Measurements from ENCODE around the gene RPS16. TPM values are rescaled to one million over a fixed set of nuclear protein-coding genes. Genes with fewer than 3 reads are reported as not detected.
A peak's percentile ranks its signal among the peaks of the same experiment; 100 is the strongest.
"Not testable (repeated sequence)": the region's sequence is repeated elsewhere in the genome, so short reads cannot be mapped to it uniquely, and the experiment has no call there.

RPS16 gene
- 2,118 TPM for polyA plus RNA-seq (ENCODE audit: insufficient read length)

DNA sequence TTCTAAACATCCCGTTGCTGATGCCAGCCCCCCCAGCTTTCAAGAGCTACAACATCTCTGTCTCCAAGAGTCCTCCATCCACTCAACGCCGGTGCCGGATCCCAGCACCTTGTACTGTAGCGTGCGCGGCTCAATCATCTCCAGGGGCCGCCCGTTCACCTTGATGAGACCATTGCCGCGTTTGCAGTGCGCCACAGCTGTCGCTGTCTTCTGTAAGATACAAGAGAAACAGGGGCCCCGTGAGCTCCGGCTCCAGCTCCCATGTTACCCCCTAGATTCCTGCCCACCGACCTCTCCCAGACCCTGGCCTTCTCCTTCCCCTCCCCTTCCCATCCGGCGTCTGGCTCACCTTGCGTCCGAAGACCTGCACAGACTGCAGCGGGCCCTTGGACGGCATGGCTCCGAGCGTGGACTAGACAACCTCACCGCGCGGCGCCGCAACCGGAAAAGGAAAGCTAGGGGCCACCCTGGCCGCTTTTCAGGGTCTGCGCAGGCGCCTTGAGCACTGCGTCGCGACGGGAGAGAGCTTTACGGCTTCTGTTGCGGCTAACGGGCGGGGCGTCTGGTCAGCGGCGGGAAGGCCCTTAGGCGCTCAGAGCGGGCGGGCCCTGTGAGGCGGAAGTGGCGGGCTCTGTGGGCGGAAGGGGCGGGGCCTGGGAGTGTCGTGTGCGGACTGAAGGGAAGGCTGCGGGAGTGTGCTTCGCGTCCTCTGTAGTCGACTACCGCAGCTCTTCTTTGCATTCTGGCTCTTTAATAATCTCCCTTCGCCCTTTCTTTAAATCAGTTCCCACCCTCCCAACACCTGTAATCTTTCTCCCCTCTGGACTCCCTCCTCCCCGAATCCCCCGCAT is at the start of gene RPS16:
Gene RPS16 (minus strand): TSS at position 451 of the 851 bp plus-strand sequence. CDS start 54 bp downstream, at position 397.
- DNase-seq = peak; percentile 97

- DNase-seq = no peak
These were observed 47.4 kb upstream of the RPS16 start for GRCh38 chr19:39483141-39483540.

DNA sequence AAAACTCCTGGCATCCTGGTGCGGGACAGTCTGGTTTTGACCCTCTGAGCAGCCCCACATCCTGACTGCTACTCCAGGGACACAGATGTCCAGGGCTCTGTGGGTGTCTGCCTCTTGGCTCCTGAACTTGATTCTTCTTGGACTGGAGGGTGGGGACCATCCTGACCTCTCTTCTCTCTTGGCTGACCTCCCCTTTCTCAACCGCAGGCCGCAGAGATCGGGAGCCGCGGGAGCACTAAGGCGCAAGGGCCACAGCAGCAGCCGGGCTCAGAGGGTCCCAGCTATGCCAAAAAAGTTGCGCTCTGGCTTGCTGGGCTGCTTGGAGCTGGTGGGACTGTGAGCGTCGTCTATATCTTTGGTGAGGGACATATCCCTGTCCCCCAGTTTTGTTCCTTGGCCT is 45.9 kb upstream of the RPS16 start:
- no peak for DNase-seq

DNA sequence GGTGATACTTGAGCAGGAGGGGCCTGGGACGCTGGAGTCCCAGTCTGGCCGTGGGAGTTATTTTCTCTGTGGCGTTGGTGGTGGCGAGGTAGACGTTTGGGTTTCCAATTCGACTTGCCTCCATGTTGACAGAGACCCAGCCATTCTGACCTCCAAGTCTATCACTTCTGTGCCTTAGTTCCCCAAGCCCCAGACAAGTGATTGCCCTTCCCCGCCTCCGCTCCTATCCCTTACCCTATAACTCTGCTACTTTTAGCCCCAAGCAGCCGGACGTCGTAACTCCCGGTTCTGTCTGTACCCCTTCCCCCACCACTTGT is 45.4 kb upstream of the RPS16 start:
- DNase-seq = no peak

- peak; percentile 95 for DNase-seq
These were observed 44.8 kb upstream of the RPS16 start, which contains the start of gene TIMM50 for GRCh38 chr19:39480337-39481228. Gene TIMM50, plus strand, starts transcription at chr19:39480838. Its CDS starts 16 bp downstream, at chr19:39480854.

DNA sequence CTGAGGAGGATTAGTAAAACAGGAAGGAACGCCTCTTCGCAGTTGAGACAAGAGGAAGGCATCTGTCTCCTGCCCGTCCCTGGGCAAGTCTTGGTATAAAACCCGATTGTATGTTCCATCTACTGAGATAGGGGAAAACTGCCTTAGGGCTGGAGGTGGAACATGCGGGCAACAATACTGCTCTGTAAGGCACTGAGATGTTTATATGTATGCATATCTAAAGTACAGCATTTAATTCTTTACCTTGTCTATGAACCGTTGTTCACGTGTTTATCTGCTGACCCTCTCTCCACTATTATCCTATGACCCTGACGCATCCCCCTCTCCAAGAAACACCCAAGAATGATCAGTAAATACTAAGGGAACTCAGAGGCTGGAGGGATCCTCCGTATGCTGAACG is 44.2 kb upstream of the RPS16 start:
- no peak for DNase-seq

DNA sequence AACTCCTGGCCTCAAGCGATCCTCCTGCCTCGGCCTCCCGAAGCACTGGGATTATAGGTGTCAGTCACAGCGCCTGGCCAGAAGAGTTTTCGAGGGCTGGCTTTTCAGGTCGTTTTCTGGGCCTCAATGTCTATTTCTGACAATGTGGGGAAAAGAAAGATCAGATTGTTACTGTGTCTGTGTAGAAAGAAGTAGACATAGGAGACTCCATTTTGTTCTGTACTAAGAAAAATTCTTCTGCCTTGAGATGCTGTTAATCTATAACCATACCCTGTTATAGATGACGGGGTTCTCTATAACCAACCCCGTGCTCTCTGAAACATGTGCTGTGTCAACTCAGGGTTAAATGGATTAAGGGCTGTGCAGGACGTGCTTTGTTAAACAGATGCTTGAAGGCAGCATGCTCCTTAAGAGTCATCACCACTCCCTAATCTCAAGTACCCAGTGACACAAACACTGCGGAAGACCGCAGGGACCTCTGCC is 43.6 kb upstream of the RPS16 start:
- not testable (repeated sequence) for DNase-seq

- no peak for DNase-seq
These were observed 40.0 kb upstream of the RPS16 start for GRCh38 chr19:39475748-39476147.

DNA sequence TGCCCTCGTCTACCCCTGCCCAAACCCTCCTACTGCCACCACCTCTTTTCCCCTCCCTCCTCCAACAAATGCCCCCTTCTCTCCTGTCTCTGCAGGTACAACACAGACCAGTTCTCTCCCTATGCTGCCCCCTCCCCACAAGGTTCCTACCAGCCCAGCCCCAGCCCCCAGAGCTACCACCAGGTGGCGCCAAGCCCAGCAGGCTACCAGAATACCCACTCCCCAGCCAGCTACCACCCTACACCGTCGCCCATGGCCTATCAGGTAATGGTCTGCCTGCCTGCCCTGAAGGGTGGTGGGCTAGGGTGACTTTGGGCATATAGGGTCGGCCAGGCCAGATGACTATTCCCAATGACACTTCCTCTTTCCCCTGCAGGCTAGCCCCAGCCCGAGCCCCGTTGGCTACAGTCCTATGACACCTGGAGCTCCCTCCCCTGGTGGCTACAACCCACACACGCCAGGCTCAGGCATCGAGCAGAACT is 38.4 kb upstream of the RPS16 start:
- peak; percentile 32 for DNase-seq

GRCh38 chr19:39473443-39473960 is 37.8 kb upstream of the RPS16 start:
- DNase-seq = no peak

- DNase-seq = no peak
These were observed 37.1 kb upstream of the RPS16 start for GRCh38 chr19:39472746-39473442.

DNA sequence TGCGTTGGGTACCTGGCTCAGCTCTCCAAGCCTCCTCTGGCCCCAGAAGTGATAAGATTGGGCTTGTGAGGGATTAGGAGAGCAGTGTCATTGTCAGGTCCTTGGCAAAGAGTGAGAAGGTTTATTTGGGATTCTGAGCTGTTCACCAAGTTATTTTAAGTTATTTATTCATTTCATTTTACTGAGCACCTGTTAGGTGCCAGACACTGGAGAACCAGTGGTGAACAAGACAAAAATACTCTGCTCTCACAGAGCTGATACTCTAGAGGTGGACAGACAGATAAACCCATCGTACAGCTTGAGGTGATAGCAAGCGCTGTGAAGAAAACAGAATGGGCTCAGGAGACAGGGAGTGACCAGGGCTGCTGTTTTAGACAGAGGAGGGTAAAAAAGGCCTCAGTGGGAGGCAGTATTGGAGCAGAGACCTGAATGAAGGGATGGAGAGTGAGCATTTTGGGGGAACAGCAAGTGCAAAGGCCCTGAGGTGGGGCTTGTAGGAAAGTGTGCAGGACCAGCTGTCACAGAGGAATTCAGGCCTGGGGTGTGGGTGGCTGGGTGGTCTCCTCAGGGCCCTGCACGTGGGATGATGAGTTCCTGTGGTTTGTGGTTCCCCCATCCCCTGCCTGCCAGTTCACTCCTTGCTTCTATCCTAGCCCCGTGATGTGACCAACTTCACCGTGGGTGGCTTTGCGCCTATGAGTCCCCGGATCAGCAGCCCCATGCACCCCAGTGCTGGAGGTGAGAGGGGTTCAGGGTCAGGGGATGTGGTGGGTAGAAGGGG is 36.2 kb upstream of the RPS16 start:
- DNase-seq = no peak

DNA sequence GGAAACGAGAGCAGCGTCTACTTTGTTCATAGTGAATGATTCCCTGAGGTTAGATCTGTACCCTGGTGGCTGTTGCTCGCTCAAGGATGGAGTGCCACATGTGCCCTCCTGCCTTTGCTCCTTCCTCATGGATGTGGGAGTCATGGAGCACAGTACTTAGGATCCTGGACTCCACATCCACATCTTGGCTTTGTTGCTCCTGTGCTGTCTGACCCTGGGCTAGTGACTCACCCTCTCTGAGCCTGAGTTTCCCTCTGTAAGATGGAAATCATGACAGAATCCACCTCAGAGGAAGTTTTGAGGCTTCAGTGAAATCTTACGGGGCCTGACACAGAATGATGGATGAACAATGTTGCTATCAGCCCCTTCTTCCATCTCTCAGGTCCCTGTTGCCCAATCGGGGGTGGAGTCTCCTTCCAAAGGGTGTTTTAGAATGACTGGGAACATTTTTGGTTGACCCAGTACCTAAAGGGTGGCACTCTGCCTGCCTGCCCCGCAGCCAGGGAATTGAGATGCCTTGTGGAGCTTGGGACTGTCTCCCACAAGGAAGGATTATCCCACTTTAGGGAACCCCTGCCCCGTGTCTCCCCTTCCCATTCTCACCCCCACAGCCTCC is 35.1 kb upstream of the RPS16 start:
- DNase-seq = no peak

DNA sequence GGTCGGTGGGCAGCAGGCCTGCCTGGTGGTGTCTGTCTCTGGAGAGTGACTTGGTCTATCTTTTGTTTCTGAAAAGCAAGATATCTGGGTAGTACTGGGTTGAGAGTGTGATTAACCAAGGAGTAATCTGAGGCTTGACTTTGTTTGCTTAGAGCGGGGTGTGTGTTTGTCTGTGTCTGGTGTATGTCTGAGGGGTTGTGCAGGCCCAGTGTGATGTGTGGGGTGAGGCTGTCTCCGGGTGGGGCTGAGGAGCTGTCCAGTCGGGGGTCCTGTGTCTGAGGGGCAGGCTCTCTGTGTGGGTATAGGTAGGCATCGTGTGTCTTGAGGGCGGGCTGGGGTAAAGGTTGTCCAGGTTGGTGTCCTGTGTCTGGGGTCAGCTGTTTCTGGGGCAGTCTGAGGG is 33.8 kb upstream of the RPS16 start:
- no peak for DNase-seq

GRCh38 chr19:39469036-39469435 is 33.3 kb upstream of the RPS16 start:
- no peak for DNase-seq

DNA sequence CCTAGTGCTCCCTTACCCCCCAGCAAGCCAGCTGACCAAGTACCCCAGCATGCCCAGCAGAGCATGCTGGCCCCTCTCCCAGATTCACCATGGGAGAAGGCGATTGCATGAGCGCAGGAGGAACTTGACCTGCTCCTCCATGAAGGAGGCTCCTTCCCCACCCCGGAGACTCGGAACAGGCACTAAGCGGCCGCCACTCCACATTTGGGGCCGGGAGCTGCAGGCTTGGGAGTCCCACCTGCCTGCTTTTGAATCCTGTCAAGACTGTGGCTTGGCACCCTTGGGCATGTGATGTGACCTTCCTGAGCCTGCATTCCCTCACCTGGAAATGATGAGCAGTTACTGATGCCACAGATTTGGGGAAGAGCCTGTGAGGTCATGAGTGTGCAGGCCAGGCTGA is 32.2 kb upstream of the RPS16 start:
- DNase-seq = no peak

- DNase-seq = no peak
These were observed 30.4 kb upstream of the RPS16 start for GRCh38 chr19:39465956-39466747.

DNA sequence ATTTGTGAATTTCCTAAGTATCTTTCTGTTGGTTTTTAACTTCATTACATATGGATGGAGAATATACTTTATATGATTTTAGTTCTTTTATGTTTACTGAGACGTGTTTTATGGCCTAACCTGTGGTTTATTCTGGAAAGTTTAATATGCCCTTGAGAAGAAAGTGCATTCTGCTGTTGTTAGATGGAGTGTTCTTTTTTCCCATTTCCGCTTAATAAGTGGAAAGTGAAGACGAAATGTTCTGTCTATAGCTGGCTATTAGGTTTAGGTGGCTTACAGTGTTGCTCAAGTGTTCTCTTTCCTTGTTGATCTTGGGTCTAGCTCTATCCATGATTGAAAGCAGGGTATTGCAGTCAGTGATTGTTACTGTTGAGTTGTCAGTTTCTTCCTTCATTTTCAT is 27.7 kb upstream of the RPS16 start:
- no peak for DNase-seq

GRCh38 chr19:39451257-39451656 is 15.5 kb upstream of the RPS16 start:
- DNase-seq = not testable (repeated sequence)

Measured in hindlimb muscle (tissue), 1 donor.